CD4-positive, alpha-beta T cell treated with Interleukin-6 at 100 ng/mL for 8 hours (primary cell): ENCODE data around the gene GRB7.
"Not testable (repeated sequence)": the region's sequence is repeated elsewhere in the genome, so short reads cannot be mapped to it uniquely, and the experiment has no call there.

Experiments
- DNase-seq: peaks from one replicate; pipeline ENCODE4 v3.0.0-alpha.2; 2020; ENCODE audit warnings: mixed read lengths, low spot score

GRB7 gene

GRCh38 chr17:39709319-39709997 is 28.3 kb upstream of the GRB7 start:
- DNase-seq = no peak

GRCh38 chr17:39709998-39710964 is 27.5 kb upstream of the GRB7 start:
- DNase-seq = no peak

- not testable (repeated sequence) for DNase-seq
These were observed 26.7 kb upstream of the GRB7 start for GRCh38 chr17:39711071-39711470.

- no peak for DNase-seq
These were observed 25.9 kb upstream of the GRB7 start for GRCh38 chr17:39711851-39712250.

GRCh38 chr17:39714234-39714633 is 23.5 kb upstream of the GRB7 start:
- no peak for DNase-seq

GRCh38 chr17:39715375-39716072 is 22.2 kb upstream of the GRB7 start:
- DNase-seq = no peak

- DNase-seq = no peak
These were observed 21.5 kb upstream of the GRB7 start for GRCh38 chr17:39716073-39716818.

DNA sequence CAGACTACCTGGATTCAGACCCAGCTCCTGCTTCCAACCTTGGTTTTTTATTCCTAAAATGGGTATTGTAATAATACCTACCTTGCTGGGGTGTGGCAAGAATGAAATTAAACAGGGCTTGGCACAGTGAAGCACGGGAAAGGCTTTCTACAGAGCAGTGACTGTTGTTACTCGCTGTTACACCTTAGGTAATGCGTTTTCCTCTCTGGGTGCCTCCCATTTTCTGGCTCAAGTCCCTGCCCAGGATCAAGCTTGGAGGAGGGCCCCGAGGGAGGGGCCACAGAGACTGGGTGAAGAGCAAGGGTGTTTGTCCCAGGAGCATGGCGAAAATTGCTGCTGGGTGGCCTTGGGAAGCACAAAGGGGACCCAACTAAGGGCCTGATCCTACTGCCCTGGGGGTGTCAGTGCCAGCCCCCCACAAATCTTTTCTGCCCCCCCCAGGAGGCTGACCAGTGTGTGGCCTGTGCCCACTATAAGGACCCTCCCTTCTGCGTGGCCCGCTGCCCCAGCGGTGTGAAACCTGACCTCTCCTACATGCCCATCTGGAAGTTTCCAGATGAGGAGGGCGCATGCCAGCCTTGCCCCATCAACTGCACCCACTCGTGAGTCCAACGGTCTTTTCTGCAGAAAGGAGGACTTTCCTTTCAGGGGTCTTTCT is 20.7 kb upstream of the GRB7 start:
- DNase-seq = no peak

DNA sequence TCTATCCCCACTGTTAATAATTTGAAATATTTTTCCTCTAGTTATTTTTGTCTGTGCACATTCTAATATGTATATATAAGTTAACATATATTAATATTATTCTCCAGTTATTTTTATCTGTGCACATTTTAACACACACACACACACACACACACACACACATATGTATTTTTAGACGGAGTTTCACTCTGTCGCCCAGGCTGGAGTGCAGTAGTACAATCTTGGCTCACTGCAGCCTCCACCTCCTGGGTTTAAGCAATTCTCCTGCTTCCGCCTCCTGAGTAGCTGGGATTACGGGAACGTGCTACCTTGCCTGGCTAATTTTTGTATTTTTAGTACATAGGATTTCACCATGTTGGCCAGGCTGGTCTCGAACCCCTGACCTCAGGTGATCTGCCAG is 20.1 kb upstream of the GRB7 start:
- DNase-seq = no peak

- DNase-seq = no peak
These were observed 18.0 kb upstream of the GRB7 start for GRCh38 chr17:39719563-39720355.

DNA sequence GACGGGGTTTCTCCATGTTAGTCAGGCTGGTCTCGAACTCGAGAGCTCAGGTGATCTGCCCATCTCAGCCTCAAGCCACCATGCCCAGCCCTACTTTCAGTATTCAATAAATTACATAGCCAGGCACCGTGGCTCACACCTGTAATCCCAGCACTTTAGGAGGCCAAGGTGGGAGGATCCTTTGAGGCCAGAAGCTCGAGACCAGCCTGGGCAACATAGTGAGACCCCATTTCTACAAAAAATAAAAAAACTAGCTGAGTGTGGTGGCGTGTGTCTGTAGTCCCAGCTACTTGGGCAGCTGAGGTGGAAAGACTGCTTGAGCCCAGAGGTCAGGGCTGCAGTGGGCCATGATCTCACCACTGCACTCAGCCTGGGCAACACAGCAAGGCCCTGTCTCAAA is 15.6 kb upstream of the GRB7 start:
- no peak for DNase-seq

DNA sequence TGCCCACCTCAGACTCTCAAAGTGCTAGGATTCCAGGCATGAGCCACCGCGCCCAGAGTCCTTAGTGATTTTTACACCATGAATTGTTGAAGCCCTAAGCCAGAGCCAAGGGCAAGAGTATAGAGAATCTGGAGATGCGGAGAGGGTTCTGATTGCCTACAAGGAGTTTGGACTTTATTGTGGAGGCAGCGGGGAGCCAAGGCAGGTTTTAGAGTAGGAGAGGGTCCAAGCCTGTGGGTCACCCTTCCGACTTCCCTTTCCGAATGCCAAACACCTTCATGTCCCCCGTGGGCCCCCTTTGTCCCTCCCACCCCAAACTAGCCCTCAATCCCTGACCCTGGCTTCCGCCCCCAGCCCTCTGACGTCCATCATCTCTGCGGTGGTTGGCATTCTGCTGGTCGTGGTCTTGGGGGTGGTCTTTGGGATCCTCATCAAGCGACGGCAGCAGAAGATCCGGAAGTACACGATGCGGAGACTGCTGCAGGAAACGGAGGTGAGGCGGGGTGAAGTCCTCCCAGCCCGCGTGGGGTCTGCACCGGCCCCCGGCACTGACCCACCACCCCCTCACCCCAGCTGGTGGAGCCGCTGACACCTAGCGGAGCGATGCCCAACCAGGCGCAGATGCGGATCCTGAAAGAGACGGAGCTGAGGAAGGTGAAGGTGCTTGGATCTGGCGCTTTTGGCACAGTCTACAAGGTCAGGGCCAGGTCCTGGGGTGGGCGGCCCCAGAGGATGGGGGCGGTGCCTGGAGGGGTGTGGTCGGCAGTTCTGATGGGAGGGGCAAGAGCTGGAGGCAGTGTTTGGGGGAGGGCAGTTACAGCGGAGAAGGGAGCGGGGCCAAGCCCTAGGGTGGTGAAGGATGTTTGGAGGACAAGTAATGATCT is 14.5 kb upstream of the GRB7 start:
- DNase-seq = no peak

- no peak for DNase-seq
These were observed 13.0 kb upstream of the GRB7 start for GRCh38 chr17:39724731-39725130.

DNA sequence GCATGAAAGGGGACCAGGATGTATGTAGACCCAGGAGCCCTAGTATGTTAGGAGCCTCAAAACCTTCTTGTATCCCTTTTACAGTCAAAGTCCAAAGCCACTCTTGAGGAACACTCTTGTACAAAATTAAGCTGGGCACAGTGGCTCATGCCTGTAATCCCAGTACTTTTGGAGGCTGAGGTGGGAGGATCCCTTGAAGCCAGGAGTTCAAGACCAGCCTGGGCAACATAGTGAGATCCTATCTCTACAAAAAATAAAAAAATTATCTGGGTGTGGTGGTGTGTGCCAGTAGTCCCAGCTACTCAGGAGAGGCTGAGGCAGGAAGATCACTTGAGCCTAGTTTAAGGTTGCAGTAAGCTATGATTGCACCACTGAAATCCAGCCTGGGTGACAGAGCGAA is 11.8 kb upstream of the GRB7 start:
- not testable (repeated sequence) for DNase-seq

DNA sequence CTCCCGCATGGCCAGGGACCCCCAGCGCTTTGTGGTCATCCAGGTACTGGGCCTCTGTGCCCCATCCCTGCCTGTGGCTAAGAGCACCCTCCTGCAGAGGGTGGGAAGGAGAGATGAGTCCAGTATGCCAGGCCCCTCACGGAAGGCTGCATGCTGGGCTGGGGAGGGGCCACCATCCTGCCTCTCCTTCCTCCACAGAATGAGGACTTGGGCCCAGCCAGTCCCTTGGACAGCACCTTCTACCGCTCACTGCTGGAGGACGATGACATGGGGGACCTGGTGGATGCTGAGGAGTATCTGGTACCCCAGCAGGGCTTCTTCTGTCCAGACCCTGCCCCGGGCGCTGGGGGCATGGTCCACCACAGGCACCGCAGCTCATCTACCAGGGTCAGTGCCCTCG is 11.1 kb upstream of the GRB7 start:
- no peak for DNase-seq

- no peak for DNase-seq
These were observed 10.2 kb upstream of the GRB7 start for GRCh38 chr17:39727556-39727955.

DNA sequence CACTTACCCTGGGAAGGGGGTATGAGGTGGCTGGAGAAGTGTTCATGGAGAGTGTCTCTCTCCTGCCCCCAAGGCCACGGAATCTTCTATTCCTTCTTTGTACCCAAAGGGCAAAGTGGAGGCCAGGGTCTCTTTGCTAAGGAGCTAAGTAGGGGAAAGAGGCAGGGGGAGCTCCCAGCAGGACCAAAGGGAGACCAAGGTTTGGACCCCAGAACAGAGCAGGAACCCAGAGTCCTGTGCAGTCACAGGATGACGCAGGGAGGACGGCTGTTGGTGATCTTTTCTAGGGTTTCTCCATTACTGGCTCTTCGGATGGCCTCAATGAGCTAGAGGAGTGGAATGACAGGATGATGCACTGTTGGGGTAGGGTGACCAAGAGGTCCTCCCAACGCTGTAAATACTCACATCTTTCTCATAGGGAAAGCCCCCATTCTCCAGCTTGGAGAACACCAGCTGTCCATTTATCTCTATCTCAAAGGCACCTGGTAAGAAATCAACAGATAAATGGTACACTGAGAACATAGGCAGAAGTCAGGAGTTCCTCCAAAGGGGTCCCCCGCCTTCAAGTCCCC is 8.4 kb upstream of the GRB7 start:
- DNase-seq = no peak

GRCh38 chr17:39730095-39730921 is 7.4 kb upstream of the GRB7 start, which contains the start of gene MIEN1:
MIEN1 (minus strand) TSS chr17:39730532; CDS start chr17:39730495, 37 bp downstream.
- peak; percentile 91 for DNase-seq
